Left kidney (tissue), 2 donors: ENCODE data around the gene CARD9. TPM values are rescaled to one million over a fixed set of nuclear protein-coding genes. Genes with fewer than 3 reads are reported as not detected.

ENCODE experiments used
- DNase-seq: peaks from one replicate; pipeline ENCODE4 v3.0.0-alpha.2; 2013
- polyA plus RNA-seq: library from polyadenylated mRNA; unstranded; fragments of 120-200 nt; gene quantifications from one replicate; pipeline ENCODE4 v1.2.1, GENCODE V29; 2013; ENCODE audit not compliant: insufficient read length

The CARD9 gene
- polyA plus RNA-seq, 1 donor: 1.8 TPM

- no peak for DNase-seq
Measured at GRCh38 chr9:136380381-136380780, 6.9 kb upstream of the CARD9 start.

- no peak for DNase-seq
Measured at GRCh38 chr9:136379891-136380290, 6.4 kb upstream of the CARD9 start.

GRCh38 chr9:136379401-136379800 lies 5.9 kb upstream of the CARD9 start:
- no peak for DNase-seq

GRCh38 chr9:136379003-136379287 lies 5.5 kb upstream of the CARD9 start:
- no peak for DNase-seq

GRCh38 chr9:136378170-136379002 lies 4.9 kb upstream of the CARD9 start:
- DNase-seq: no peak

GRCh38 chr9:136377341-136378169 lies 4.1 kb upstream of the CARD9 start:
- DNase-seq: no peak

GRCh38 chr9:136376457-136376856 lies 3.0 kb upstream of the CARD9 start:
- DNase-seq: no peak

- DNase-seq: no peak
Measured at GRCh38 chr9:136375096-136375495, 1.6 kb upstream of the CARD9 start.

GRCh38 chr9:136374183-136374575 lies 710 bp upstream of the CARD9 start:
- DNase-seq: no peak

GRCh38 chr9:136372561-136373299 lies 739 bp downstream of the CARD9 start:
- peak; percentile 68 for DNase-seq

- no peak for DNase-seq
Measured at GRCh38 chr9:136372006-136372405, 1.5 kb downstream of the CARD9 start.

GRCh38 chr9:136371533-136371880 lies 2.0 kb downstream of the CARD9 start:
- no peak for DNase-seq

GRCh38 chr9:136370687-136371532 lies 2.6 kb downstream of the CARD9 start:
- no peak for DNase-seq

- DNase-seq: no peak
Measured at GRCh38 chr9:136370037-136370436, 3.4 kb downstream of the CARD9 start.

GRCh38 chr9:136368190-136368589 lies 5.3 kb downstream of the CARD9 start:
- DNase-seq: no peak

- DNase-seq: no peak
Measured at GRCh38 chr9:136367296-136368145, 5.9 kb downstream of the CARD9 start.

GRCh38 chr9:136366826-136367225 lies 6.6 kb downstream of the CARD9 start:
- DNase-seq: no peak

GRCh38 chr9:136365775-136366222 lies 7.7 kb downstream of the CARD9 start:
- no peak for DNase-seq

- no peak for DNase-seq
Measured at GRCh38 chr9:136364942-136365774, 8.3 kb downstream of the CARD9 start.
